Trophoblast cell (in vitro differentiated cells and primary cell): ENCODE results near the gene ARID4A.

Experiments used
- DNase-seq, 2 donors: peaks; one replicate each; pipeline ENCODE4 v3.0.0-alpha.2; 2016
- H2AFZ ChIP-seq: 2 replicates; pipeline ENCODE4 v1.6.1; 2013; ENCODE audit warnings: low read length, moderate library complexity, mild to moderate bottlenecking; ENCODE audit not compliant: insufficient read depth, poor library complexity
- H2AK5ac ChIP-seq: 2 replicates; pipeline ENCODE4 v1.6.1; 2013; ENCODE audit warnings: mild to moderate bottlenecking, low read length
- H2BK120ac ChIP-seq: 2 replicates; pipeline ENCODE4 v1.6.1; 2013; ENCODE audit warnings: low read length, mild to moderate bottlenecking, moderate library complexity; ENCODE audit not compliant: insufficient read depth, poor library complexity
- H2BK12ac ChIP-seq: 2 replicates; pipeline ENCODE4 v1.6.1; 2013; ENCODE audit warnings: mild to moderate bottlenecking, low read length, moderate library complexity
- H2BK5ac ChIP-seq: 2 replicates; pipeline ENCODE4 v1.6.1; 2013; ENCODE audit warnings: low read length, low read depth, moderate library complexity, mild to moderate bottlenecking; ENCODE audit not compliant: poor library complexity
- H3K14ac ChIP-seq: 2 replicates; pipeline ENCODE4 v1.6.1; 2013; ENCODE audit warnings: mild to moderate bottlenecking, low read length
- H3K18ac ChIP-seq: 2 replicates; pipeline ENCODE4 v1.6.1; 2013; ENCODE audit warnings: mild to moderate bottlenecking, low read length
- H3K23ac ChIP-seq: 2 replicates; pipeline ENCODE4 v1.6.1; 2013; ENCODE audit warnings: low read length
- H3K27ac ChIP-seq: 2 replicates; pipeline ENCODE4 v1.5.1; 2013; ENCODE audit warnings: low read depth, mild to moderate bottlenecking, inconsistent platforms, low read length, moderate library complexity
- H3K27me3 ChIP-seq: 2 replicates; pipeline ENCODE4 v1.6.1; 2013; ENCODE audit warnings: inconsistent platforms, mild to moderate bottlenecking, low read length, moderate library complexity; ENCODE audit not compliant: insufficient read depth
- H3K36me3 ChIP-seq, 2 experiments: 1 replicate in 1 of 2; 2 replicates in 1 of 2; pipeline ENCODE4 v1.6.1; 2013; ENCODE audit warnings: low read length in 2 of 2, mild to moderate bottlenecking in 2 of 2, moderate library complexity in 1 of 2; ENCODE audit not compliant: insufficient read depth in 2 of 2, control insufficient read depth in 1 of 2
- H3K4ac ChIP-seq: 2 replicates; pipeline ENCODE4 v1.6.1; 2013; ENCODE audit warnings: low read depth, mild to moderate bottlenecking, low read length, moderate library complexity
- H3K4me1 ChIP-seq, 2 experiments: 1 replicate in 1 of 2; 2 replicates in 1 of 2; pipeline ENCODE4 v1.6.1; 2013; ENCODE audit warnings: low read length in 2 of 2, mild to moderate bottlenecking in 2 of 2, moderate library complexity in 1 of 2; ENCODE audit not compliant: insufficient read depth in 2 of 2, control insufficient read depth in 1 of 2
- H3K4me2 ChIP-seq: 2 replicates; pipeline ENCODE4 v1.6.1; 2013; ENCODE audit warnings: inconsistent platforms, mild to moderate bottlenecking, low read length, moderate library complexity
- H3K4me3 ChIP-seq: 2 replicates; pipeline ENCODE4 v1.5.1; 2013; ENCODE audit warnings: mild to moderate bottlenecking, low read depth, low read length, inconsistent platforms
- H3K79me1 ChIP-seq: one replicate; pipeline ENCODE4 v1.6.1; 2013; ENCODE audit warnings: low read length
- H3K79me2 ChIP-seq: 2 replicates; pipeline ENCODE4 v1.6.1; 2013; ENCODE audit warnings: low read length, mild to moderate bottlenecking; ENCODE audit not compliant: control insufficient read depth, insufficient read depth, poor library complexity
- H3K9ac ChIP-seq: 2 replicates; pipeline ENCODE4 v1.6.1; 2013; ENCODE audit warnings: mild to moderate bottlenecking, low read length
- H3K9me3 ChIP-seq: 2 replicates; pipeline ENCODE4 v1.6.1; 2013; ENCODE audit warnings: low read depth, mild to moderate bottlenecking, control low read depth, inconsistent platforms, low read length; ENCODE audit not compliant: insufficient read depth
- H4K12ac ChIP-seq: 2 replicates; pipeline ENCODE4 v1.6.1; 2013; ENCODE audit warnings: low read depth, mild to moderate bottlenecking, low read length, moderate library complexity
- H4K8ac ChIP-seq: 2 replicates; pipeline ENCODE4 v1.6.1; 2013; ENCODE audit warnings: low read depth, mild to moderate bottlenecking, low read length, moderate library complexity
- H4K91ac ChIP-seq: one replicate; pipeline ENCODE4 v1.6.1; 2013; ENCODE audit warnings: low read depth, mild to moderate bottlenecking, low read length, moderate library complexity
- WGBS: extraction: QIAGEN DNeasy Blood & Tissue Kit; methylation state at CpG from one replicate; pipeline ENCODE4 v1.1.7; 2013; ENCODE audit warnings: missing lambda C conversion rate; ENCODE audit not compliant: insufficient read length, insufficient coverage; ENCODE audit errors: extremely low coverage; 5-methylcytosine and 5-hydroxymethylcytosine counted together

ARID4A gene

GRCh38 chr14:58274881-58275280 lies 23.5 kb upstream of the ARID4A start:
- no peak overlapping the region for H2BK5ac ChIP-seq
- no peaks in the 10 kb centered on the region for H3K79me2 ChIP-seq
- no peaks in the 10 kb centered on the region for H3K27me3 ChIP-seq
- H3K9me3 ChIP-seq, result no peaks in the 10 kb centered on the region
- H3K4me2 ChIP-seq, result no peak overlapping the region
- no peak overlapping the region for H2BK12ac ChIP-seq
- no peak overlapping the region for H3K18ac ChIP-seq
- H3K23ac ChIP-seq, result no peak overlapping the region
- H4K8ac ChIP-seq, result no peak overlapping the region
- no peak overlapping the region for H3K4me3 ChIP-seq
- H3K4ac ChIP-seq, result no peak overlapping the region
- no peak overlapping the region for H3K9ac ChIP-seq
- no peaks in the 10 kb centered on the region for H3K4me1 ChIP-seq
- H3K14ac ChIP-seq, result no peak overlapping the region
- no peak overlapping the region for H2AK5ac ChIP-seq
- no peak overlapping the region for H4K91ac ChIP-seq
- H3K36me3 ChIP-seq, result peaks cover 20 to 24% of the 10 kb centered on the region in 2 experiments
- no peaks in the 10 kb centered on the region for H3K79me1 ChIP-seq
- H4K12ac ChIP-seq, result no peak overlapping the region
- H2BK120ac ChIP-seq, result no peak overlapping the region
- H3K27ac ChIP-seq, result no peak overlapping the region
- H2AFZ ChIP-seq, result no peak overlapping the region
- DNase-seq, result no peak

DNA sequence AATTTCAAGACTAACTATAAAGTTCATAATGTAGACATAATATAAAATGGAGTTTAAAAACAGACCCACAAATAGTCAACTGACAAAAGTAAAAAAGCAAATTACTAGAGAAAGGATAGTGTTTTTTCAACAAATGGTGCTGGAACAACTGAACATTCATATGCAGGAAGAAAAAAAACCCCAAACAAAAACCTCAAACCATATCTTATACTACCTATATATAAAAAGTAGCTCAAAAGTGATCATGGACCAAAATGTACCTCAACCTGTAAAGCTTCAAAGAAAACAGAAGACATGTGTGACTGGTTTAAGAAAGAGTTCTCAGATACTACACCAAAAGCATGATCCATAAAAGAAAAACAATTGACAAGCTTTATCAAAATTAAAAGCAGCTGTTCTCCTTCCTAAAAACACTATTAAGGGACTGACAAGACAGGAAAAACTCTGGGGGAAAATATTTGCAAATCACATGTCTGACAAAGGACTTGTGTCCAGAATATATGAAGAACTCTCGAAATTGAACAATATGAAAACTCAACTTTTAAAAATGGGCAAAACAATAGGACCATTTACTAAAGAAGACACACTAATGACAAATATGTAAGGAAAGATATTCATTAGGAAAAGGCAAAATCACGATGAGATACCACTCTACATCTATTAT lies 22.7 kb upstream of the ARID4A start:
- Histone ChIP-seq H2BK120ac (no peak overlapping the region), H3K9me3 (no peaks in the 10 kb centered on the region), H3K79me1 (no peaks in the 10 kb centered on the region), H3K27ac (no peak overlapping the region), H2AFZ (no peak overlapping the region), H3K4me2 (no peak overlapping the region), H3K4me1 (no peaks in the 10 kb centered on the region), H3K23ac (no peak overlapping the region), H2BK12ac (no peak overlapping the region), H3K14ac (no peak overlapping the region), H3K18ac (no peak overlapping the region), H3K36me3 (peaks cover 19 to 23% of the 10 kb centered on the region in 2 experiments), H4K8ac (no peak overlapping the region), H2AK5ac (no peak overlapping the region), H3K9ac (no peak overlapping the region), H4K12ac (no peak overlapping the region), H3K79me2 (no peaks in the 10 kb centered on the region), H3K4ac (no peak overlapping the region), H3K27me3 (no peaks in the 10 kb centered on the region), H4K91ac (no peak overlapping the region), H2BK5ac (no peak overlapping the region), H3K4me3 (no peak overlapping the region)
- no peak for DNase-seq
- no CpG with 5 or more reads among the region's 2 CpGs for WGBS

GRCh38 chr14:58276208-58276607 lies 22.1 kb upstream of the ARID4A start:
- no peak for DNase-seq
- Histone ChIP-seq H3K4ac (no peak overlapping the region), H3K4me2 (no peak overlapping the region), H3K4me1 (no peaks in the 10 kb centered on the region), H3K27ac (no peak overlapping the region), H3K9me3 (no peaks in the 10 kb centered on the region), H4K91ac (no peak overlapping the region), H2BK120ac (no peak overlapping the region), H3K23ac (no peak overlapping the region), H4K8ac (no peak overlapping the region), H3K18ac (no peak overlapping the region), H2AK5ac (no peak overlapping the region), H2AFZ (no peak overlapping the region), H3K4me3 (no peak overlapping the region), H4K12ac (no peak overlapping the region), H3K9ac (no peak overlapping the region), H3K36me3 (peaks cover 18 to 23% of the 10 kb centered on the region in 2 experiments), H3K79me1 (no peaks in the 10 kb centered on the region), H3K27me3 (no peaks in the 10 kb centered on the region), H2BK5ac (no peak overlapping the region), H3K79me2 (no peaks in the 10 kb centered on the region), H2BK12ac (no peak overlapping the region), H3K14ac (no peak overlapping the region)
- WGBS, result no CpG with 5 or more reads among the region's 1 CpG

DNA sequence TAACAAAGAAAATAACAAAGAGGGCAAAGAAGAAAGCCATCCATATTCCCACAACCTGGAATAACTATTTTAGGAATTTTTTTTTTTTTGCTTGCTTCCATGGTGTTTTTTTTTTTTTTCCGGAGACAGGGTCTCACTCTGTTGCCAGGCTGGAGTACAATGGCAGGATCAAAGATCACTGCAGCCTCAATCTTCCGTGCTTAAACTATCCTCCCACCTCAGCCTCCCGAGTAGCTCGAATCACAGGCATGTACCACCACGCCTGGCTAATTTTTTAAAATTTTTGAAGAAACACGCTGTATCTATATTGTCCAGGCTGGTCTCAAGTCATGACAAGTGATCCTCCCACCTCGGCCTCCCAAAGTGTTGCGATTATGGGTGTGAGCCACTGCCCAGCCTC lies 20.2 kb upstream of the ARID4A start:
- H3K4me1 ChIP-seq, result no peaks in the 10 kb centered on the region
- H2AFZ ChIP-seq, result no peak overlapping the region
- no peak overlapping the region for H3K23ac ChIP-seq
- no peak overlapping the region for H3K9ac ChIP-seq
- peaks cover 14 to 15% of the 10 kb centered on the region in 2 experiments for H3K36me3 ChIP-seq
- no peak overlapping the region for H2BK5ac ChIP-seq
- no peak overlapping the region for H3K27ac ChIP-seq
- no peak overlapping the region for H4K8ac ChIP-seq
- no peak overlapping the region for H2BK120ac ChIP-seq
- no peaks in the 10 kb centered on the region for H3K79me2 ChIP-seq
- no peak overlapping the region for H3K4me3 ChIP-seq
- no peak overlapping the region for H4K12ac ChIP-seq
- no peak overlapping the region for H3K4ac ChIP-seq
- H3K27me3 ChIP-seq, result no peaks in the 10 kb centered on the region
- no peak overlapping the region for H3K18ac ChIP-seq
- no peaks in the 10 kb centered on the region for H3K9me3 ChIP-seq
- H3K79me1 ChIP-seq, result no peaks in the 10 kb centered on the region
- DNase-seq, result no peak
- no peak overlapping the region for H2BK12ac ChIP-seq
- no peak overlapping the region for H2AK5ac ChIP-seq
- WGBS, result no CpG with 5 or more reads among the region's 8 CpGs
- no peak overlapping the region for H3K14ac ChIP-seq
- H4K91ac ChIP-seq, result no peak overlapping the region
- H3K4me2 ChIP-seq, result no peak overlapping the region
